Measurements from ENCODE around the gene TOMT. TPM values are rescaled to one million over a fixed set of nuclear protein-coding genes. Genes with fewer than 3 reads are reported as not detected.
A peak's percentile ranks its signal among the peaks of the same experiment; 100 is the strongest.

The TOMT gene
- total and polyA plus RNA-seq, 2 experiments from 2014 or later = not detected

- Histone ChIP-seq H3K4me2 (peak overlapping the region; percentile 90), H3K79me2 (peaks cover 50% of the 10 kb centered on the region), H3K9me3 (ENCODE audit: low read depth) (no peaks in the 10 kb centered on the region), H3K27me3 (no peaks in the 10 kb centered on the region), H4K20me1 (ENCODE audit: insufficient read depth, poor library complexity, severe bottlenecking) (no peaks in the 10 kb centered on the region), H3K4me1 (ENCODE audit: insufficient read depth) (peaks cover 14% of the 10 kb centered on the region), H3K9me2 (replicated peaks; ENCODE audit: insufficient read depth) (no peaks in the 10 kb centered on the region), H3K36me3 (replicated peaks; ENCODE audit: insufficient read depth, low read depth) (no peaks in the 10 kb centered on the region), H2AFZ (peak overlapping the region; percentile 39), H3K27ac (peak overlapping the region; percentile 47), H3K4me3 (peak overlapping the region; percentile 26)
- WGBS (ENCODE audit: low lambda C conversion rate, missing lambda C conversion rate) = 7% methylated on average over 12 of the region's 16 CpGs
- DNase-seq (ENCODE audit: low spot score) = peak; percentile 27
- TF ChIP-seq CTCF (IDR thresholded peaks at IDR 0.05; ENCODE audit: poor library complexity) = no peak
Observed at GRCh38 chr11:72079819-72080325, 25.9 kb upstream of the TOMT start.

- 2% methylated on average over 60 of the region's 60 CpGs for WGBS (ENCODE audit: low lambda C conversion rate, missing lambda C conversion rate)
- Histone ChIP-seq H3K36me3 (replicated peaks; ENCODE audit: insufficient read depth, low read depth) (no peaks in the 10 kb centered on the region), H3K9me3 (ENCODE audit: low read depth) (no peaks in the 10 kb centered on the region), H4K20me1 (ENCODE audit: insufficient read depth, poor library complexity, severe bottlenecking) (no peaks in the 10 kb centered on the region), H3K4me3 (peak within 1 kb of the TSS; percentile 26), H3K9me2 (replicated peaks; ENCODE audit: insufficient read depth) (no peaks in the 10 kb centered on the region), H3K4me2 (peak within 1 kb of the TSS; percentile 90), H3K79me2 (peaks cover 43% of the 10 kb centered on the region), H3K27ac (peak within 1 kb of the TSS; percentile 78), H2AFZ (peak within 1 kb of the TSS; percentile 42), H3K4me1 (ENCODE audit: insufficient read depth) (peaks cover 14% of the 10 kb centered on the region), H3K27me3 (no peaks in the 10 kb centered on the region)
- TF ChIP-seq CTCF (IDR thresholded peaks at IDR 0.05; ENCODE audit: poor library complexity) = no peak
- no peak for TF ChIP-seq EZH2phosphoT487 (IDR thresholded peaks at IDR 0.05; ENCODE audit: low read depth, severe bottlenecking, unreplicated experiment)
- no peak for TF ChIP-seq EZH2 (IDR thresholded peaks at IDR 0.05; ENCODE audit: borderline replicate concordance)
- DNase-seq (ENCODE audit: low spot score) = peak; percentile 100
Observed at GRCh38 chr11:72080326-72081183, 25.2 kb upstream of the TOMT start, which contains the start of the genes LRRC51 and NUMA1. LRRC51 (plus strand) TSS chr11:72080850; CDS start chr11:72089084, 8,234 bp downstream. NUMA1 (minus strand) TSS chr11:72080542; CDS start chr11:72035943, 44,599 bp downstream.

GRCh38 chr11:72081184-72081644, 24.5 kb upstream of the TOMT start:
- no peaks in the 10 kb centered on the region for H3K27me3 ChIP-seq
- H3K4me3 ChIP-seq = no peak overlapping the region
- no peaks in the 10 kb centered on the region for H3K9me2 ChIP-seq (replicated peaks; ENCODE audit: insufficient read depth)
- no peaks in the 10 kb centered on the region for H3K36me3 ChIP-seq (replicated peaks; ENCODE audit: insufficient read depth, low read depth)
- H3K4me2 ChIP-seq = peak overlapping the region; percentile 75
- 87% methylated on average over 21 of the region's 21 CpGs for WGBS (ENCODE audit: low lambda C conversion rate, missing lambda C conversion rate)
- no peak for DNase-seq (ENCODE audit: low spot score)
- H3K4me1 ChIP-seq (ENCODE audit: insufficient read depth) = peaks cover 14% of the 10 kb centered on the region
- H2AFZ ChIP-seq = peak overlapping the region; percentile 42
- peaks cover 36% of the 10 kb centered on the region for H3K79me2 ChIP-seq
- H3K9me3 ChIP-seq (ENCODE audit: low read depth) = no peaks in the 10 kb centered on the region
- no peak for TF ChIP-seq CTCF (IDR thresholded peaks at IDR 0.05; ENCODE audit: poor library complexity)
- TF ChIP-seq EZH2 (IDR thresholded peaks at IDR 0.05; ENCODE audit: borderline replicate concordance) = no peak
- no peak for TF ChIP-seq EZH2phosphoT487 (IDR thresholded peaks at IDR 0.05; ENCODE audit: low read depth, severe bottlenecking, unreplicated experiment)
- no peaks in the 10 kb centered on the region for H4K20me1 ChIP-seq (ENCODE audit: insufficient read depth, poor library complexity, severe bottlenecking)
- H3K27ac ChIP-seq = peak overlapping the region; percentile 78

Measured in hepatocyte (in vitro differentiated cells).